Fibroblast of lung (primary cell): ENCODE data around the gene ANO6.

Experiments used
- CTCF ChIP-seq, 2 donors: IDR thresholded peaks in 1 of 2; conservative IDR thresholded peaks in 1 of 2; 1 replicate in 1 of 2; 2 replicates in 1 of 2; pipeline ENCODE4 v1.5.1; 2011 to 2012; ENCODE audit warnings: low read length in 2 of 2, control low read depth in 1 of 2, inconsistent platforms in 1 of 2, low read depth in 1 of 2, mild to moderate bottlenecking in 1 of 2
- EZH2 ChIP-seq: IDR thresholded peaks from 2 replicates; pipeline ENCODE4 v1.5.1; 2012; ENCODE audit warnings: low read length, control low read depth, mild to moderate bottlenecking; ENCODE audit errors: missing control alignments

- TF ChIP-seq CTCF (conservative IDR thresholded peaks at IDR 0.05 in 1 of 2, IDR thresholded peaks at IDR 0.05 in 1 of 2; ENCODE audit: low read depth in 1 of 2, low read length in 2 of 2) (no peak), EZH2 (no peak)
Observed at GRCh38 chr12:45419317-45419814, 203.5 kb downstream of the ANO6 start.
